HEK293 (cell line): ENCODE results near the gene CHN1.
A peak's percentile ranks its signal among the peaks of the same experiment; 100 is the strongest.

Experiments used
- EGR2 ChIP-seq: fragments of 450-650 bp; formaldehyde crosslinking; IDR thresholded peaks from 2 replicates; pipeline ENCODE4 v1.5.1; 2016; ENCODE audit warnings: low read depth, missing biosample characterization, missing genetic modification characterization
- KLF1 ChIP-seq: fragments of 450-650 bp; formaldehyde crosslinking; IDR thresholded peaks from 2 replicates; pipeline ENCODE4 v1.5.1; 2016; ENCODE audit warnings: missing biosample characterization, missing genetic modification characterization
- KLF9 ChIP-seq: fragments of 450-650 bp; formaldehyde crosslinking; IDR thresholded peaks from 2 replicates; pipeline ENCODE4 v1.5.1; 2016; ENCODE audit warnings: missing biosample characterization, missing genetic modification characterization, low read depth
- OSR2 ChIP-seq: fragments of 450-650 bp; formaldehyde crosslinking; IDR thresholded peaks from 2 replicates; pipeline ENCODE4 v1.5.1; 2016; ENCODE audit warnings: missing biosample characterization, missing genetic modification characterization
- YY2 ChIP-seq: fragments of 450-650 bp; formaldehyde crosslinking; IDR thresholded peaks from 2 replicates; pipeline ENCODE4 v1.5.1; 2016; ENCODE audit warnings: missing biosample characterization, missing genetic modification characterization
- ZFP69B ChIP-seq: fragments of 450-650 bp; formaldehyde crosslinking; IDR thresholded peaks from 2 replicates; pipeline ENCODE4 v1.5.1; 2016; ENCODE audit warnings: missing biosample characterization, missing genetic modification characterization
- ZNF140 ChIP-seq: fragments of 450-650 bp; formaldehyde crosslinking; IDR thresholded peaks from 2 replicates; pipeline ENCODE4 v1.5.1; 2016; ENCODE audit warnings: missing biosample characterization, missing genetic modification characterization
- ZNF155 ChIP-seq: fragments of 450-650 bp; formaldehyde crosslinking; IDR thresholded peaks from 2 replicates; pipeline ENCODE4 v1.5.1; 2016; ENCODE audit warnings: missing biosample characterization, missing genetic modification characterization
- ZNF169 ChIP-seq: fragments of 450-650 bp; formaldehyde crosslinking; IDR thresholded peaks from 2 replicates; pipeline ENCODE4 v1.5.1; 2016; ENCODE audit warnings: missing biosample characterization, missing genetic modification characterization
- ZNF239 ChIP-seq: fragments of 450-650 bp; formaldehyde crosslinking; IDR thresholded peaks from 2 replicates; pipeline ENCODE4 v1.5.1; 2016; ENCODE audit warnings: missing biosample characterization, missing genetic modification characterization
- ZNF248 ChIP-seq: fragments of 450-650 bp; formaldehyde crosslinking; IDR thresholded peaks from 2 replicates; pipeline ENCODE4 v1.5.1; 2017; ENCODE audit warnings: missing biosample characterization, missing genetic modification characterization
- ZNF302 ChIP-seq: fragments of 450-650 bp; formaldehyde crosslinking; IDR thresholded peaks from 2 replicates; pipeline ENCODE4 v1.5.1; 2016; ENCODE audit warnings: missing biosample characterization, missing genetic modification characterization, low read depth
- ZNF366 ChIP-seq: fragments of 450-650 bp; formaldehyde crosslinking; conservative IDR thresholded peaks from 2 replicates; pipeline ENCODE4 v1.5.1; 2016; ENCODE audit warnings: missing biosample characterization, missing genetic modification characterization
- ZNF404 ChIP-seq: fragments of 450-650 bp; formaldehyde crosslinking; IDR thresholded peaks from 2 replicates; pipeline ENCODE4 v1.5.1; 2017; ENCODE audit warnings: missing biosample characterization, missing genetic modification characterization
- ZNF529 ChIP-seq: fragments of 450-650 bp; formaldehyde crosslinking; IDR thresholded peaks from 2 replicates; pipeline ENCODE4 v1.5.1; 2017; ENCODE audit warnings: missing genetic modification characterization, missing biosample characterization; ENCODE audit not compliant: insufficient replicate concordance
- ZNF549 ChIP-seq: fragments of 450-650 bp; IDR thresholded peaks from 2 replicates; pipeline ENCODE4 v1.5.1; 2018; ENCODE audit warnings: missing biosample characterization, missing genetic modification characterization, mild to moderate bottlenecking, inconsistent platforms, moderate library complexity
- ZNF560 ChIP-seq: fragments of 450-650 bp; formaldehyde crosslinking; IDR thresholded peaks from 2 replicates; pipeline ENCODE4 v1.5.1; 2017; ENCODE audit warnings: missing biosample characterization, missing genetic modification characterization, borderline replicate concordance
- ZNF585B ChIP-seq: fragments of 450-650 bp; formaldehyde crosslinking; IDR thresholded peaks from 2 replicates; pipeline ENCODE4 v1.5.1; 2016; ENCODE audit warnings: missing biosample characterization, missing genetic modification characterization
- ZNF623 ChIP-seq: fragments of 450-650 bp; formaldehyde crosslinking; IDR thresholded peaks from 2 replicates; pipeline ENCODE4 v1.5.1; 2016; ENCODE audit warnings: missing biosample characterization, missing genetic modification characterization
- ZNF776 ChIP-seq: fragments of 450-650 bp; formaldehyde crosslinking; IDR thresholded peaks from 2 replicates; pipeline ENCODE4 v1.5.0; 2017; ENCODE audit warnings: missing biosample characterization, missing genetic modification characterization, borderline replicate concordance
- TF ChIP-seq, protein P1 (sequence below): fragments of 450-650 bp; formaldehyde crosslinking; IDR thresholded peaks from 2 replicates; pipeline ENCODE4 v1.5.1; 2016; ENCODE audit warnings: missing biosample characterization, missing genetic modification characterization, borderline replicate concordance
- TF ChIP-seq, protein P2 (sequence below): fragments of 450-650 bp; formaldehyde crosslinking; optimal IDR thresholded peaks from 2 replicates; pipeline ENCODE3; 2016; ENCODE audit warnings: missing biosample characterization, mild to moderate bottlenecking, missing genetic modification characterization
- TF ChIP-seq, protein P3 (sequence below): fragments of 450-650 bp; formaldehyde crosslinking; IDR thresholded peaks from 2 replicates; pipeline ENCODE4 v1.5.1; 2016; ENCODE audit warnings: missing biosample characterization, missing genetic modification characterization
- TF ChIP-seq, protein P4 (sequence below): fragments of 450-650 bp; IDR thresholded peaks from 2 replicates; pipeline ENCODE4 v1.5.1; 2018; ENCODE audit warnings: missing biosample characterization, missing genetic modification characterization
- TF ChIP-seq, protein P5 (sequence below): fragments of 450-650 bp; formaldehyde crosslinking; IDR thresholded peaks from 2 replicates; pipeline ENCODE4 v1.5.1; 2016; ENCODE audit warnings: missing biosample characterization, missing genetic modification characterization, low read depth
- TF ChIP-seq, protein P6 (sequence below): fragments of 450-650 bp; formaldehyde crosslinking; IDR thresholded peaks from 2 replicates; pipeline ENCODE4 v1.5.1; 2017; ENCODE audit warnings: missing biosample characterization, missing genetic modification characterization

Gene CHN1

DNA sequence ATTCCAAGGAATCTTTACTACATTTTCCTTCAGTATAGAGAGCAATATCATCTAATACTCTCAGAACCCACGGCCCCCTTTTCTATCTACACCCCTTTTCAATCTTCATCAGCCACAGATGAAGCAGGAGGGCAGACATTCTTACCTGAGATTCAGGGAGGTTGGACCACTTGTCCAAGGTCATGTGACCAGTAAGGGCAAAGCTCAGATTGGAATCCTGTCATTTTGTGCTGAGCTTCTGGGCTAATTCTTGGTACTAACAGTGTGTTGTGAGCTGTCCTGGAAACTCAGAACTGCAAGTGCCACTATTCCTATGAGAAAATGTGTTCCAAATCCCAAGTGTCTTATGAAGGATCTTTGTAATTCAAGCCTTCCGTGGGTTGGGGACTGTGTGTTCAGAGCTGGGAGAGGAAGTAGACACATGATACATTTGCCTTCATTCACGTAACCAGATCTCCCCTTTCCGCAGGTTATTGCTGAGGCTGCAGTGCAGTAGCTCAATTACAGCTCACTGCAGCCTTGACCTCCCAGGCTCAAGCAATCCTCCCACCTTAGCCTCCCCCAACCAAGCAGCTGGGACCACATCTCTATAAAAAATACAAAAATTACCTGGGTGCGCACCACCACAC is 244.2 kb downstream of the CHN1 start (continued):
- TF ChIP-seq, protein P1, sequence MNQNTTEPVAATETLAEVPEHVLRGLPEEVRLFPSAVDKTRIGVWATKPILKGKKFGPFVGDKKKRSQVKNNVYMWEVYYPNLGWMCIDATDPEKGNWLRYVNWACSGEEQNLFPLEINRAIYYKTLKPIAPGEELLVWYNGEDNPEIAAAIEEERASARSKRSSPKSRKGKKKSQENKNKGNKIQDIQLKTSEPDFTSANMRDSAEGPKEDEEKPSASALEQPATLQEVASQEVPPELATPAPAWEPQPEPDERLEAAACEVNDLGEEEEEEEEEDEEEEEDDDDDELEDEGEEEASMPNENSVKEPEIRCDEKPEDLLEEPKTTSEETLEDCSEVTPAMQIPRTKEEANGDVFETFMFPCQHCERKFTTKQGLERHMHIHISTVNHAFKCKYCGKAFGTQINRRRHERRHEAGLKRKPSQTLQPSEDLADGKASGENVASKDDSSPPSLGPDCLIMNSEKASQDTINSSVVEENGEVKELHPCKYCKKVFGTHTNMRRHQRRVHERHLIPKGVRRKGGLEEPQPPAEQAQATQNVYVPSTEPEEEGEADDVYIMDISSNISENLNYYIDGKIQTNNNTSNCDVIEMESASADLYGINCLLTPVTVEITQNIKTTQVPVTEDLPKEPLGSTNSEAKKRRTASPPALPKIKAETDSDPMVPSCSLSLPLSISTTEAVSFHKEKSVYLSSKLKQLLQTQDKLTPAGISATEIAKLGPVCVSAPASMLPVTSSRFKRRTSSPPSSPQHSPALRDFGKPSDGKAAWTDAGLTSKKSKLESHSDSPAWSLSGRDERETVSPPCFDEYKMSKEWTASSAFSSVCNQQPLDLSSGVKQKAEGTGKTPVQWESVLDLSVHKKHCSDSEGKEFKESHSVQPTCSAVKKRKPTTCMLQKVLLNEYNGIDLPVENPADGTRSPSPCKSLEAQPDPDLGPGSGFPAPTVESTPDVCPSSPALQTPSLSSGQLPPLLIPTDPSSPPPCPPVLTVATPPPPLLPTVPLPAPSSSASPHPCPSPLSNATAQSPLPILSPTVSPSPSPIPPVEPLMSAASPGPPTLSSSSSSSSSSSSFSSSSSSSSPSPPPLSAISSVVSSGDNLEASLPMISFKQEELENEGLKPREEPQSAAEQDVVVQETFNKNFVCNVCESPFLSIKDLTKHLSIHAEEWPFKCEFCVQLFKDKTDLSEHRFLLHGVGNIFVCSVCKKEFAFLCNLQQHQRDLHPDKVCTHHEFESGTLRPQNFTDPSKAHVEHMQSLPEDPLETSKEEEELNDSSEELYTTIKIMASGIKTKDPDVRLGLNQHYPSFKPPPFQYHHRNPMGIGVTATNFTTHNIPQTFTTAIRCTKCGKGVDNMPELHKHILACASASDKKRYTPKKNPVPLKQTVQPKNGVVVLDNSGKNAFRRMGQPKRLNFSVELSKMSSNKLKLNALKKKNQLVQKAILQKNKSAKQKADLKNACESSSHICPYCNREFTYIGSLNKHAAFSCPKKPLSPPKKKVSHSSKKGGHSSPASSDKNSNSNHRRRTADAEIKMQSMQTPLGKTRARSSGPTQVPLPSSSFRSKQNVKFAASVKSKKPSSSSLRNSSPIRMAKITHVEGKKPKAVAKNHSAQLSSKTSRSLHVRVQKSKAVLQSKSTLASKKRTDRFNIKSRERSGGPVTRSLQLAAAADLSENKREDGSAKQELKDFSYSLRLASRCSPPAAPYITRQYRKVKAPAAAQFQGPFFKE (tag by site-specific recombination), result no peak
- no peak for TF ChIP-seq ZNF239 (tag by site-specific recombination)
- peak; percentile 39; the same call in 1 of the 2 replicates for TF ChIP-seq EGR2 (tag by site-specific recombination)
- TF ChIP-seq, protein P2, sequence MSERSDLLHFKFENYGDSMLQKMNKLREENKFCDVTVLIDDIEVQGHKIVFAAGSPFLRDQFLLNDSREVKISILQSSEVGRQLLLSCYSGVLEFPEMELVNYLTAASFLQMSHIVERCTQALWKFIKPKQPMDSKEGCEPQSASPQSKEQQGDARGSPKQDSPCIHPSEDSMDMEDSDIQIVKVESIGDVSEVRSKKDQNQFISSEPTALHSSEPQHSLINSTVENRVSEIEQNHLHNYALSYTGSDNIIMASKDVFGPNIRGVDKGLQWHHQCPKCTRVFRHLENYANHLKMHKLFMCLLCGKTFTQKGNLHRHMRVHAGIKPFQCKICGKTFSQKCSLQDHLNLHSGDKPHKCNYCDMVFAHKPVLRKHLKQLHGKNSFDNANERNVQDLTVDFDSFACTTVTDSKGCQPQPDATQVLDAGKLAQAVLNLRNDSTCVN (tag by site-specific recombination), result no peak
- TF ChIP-seq OSR2, result peak; percentile 51; the same call in 1 of the 2 replicates
- no peak for TF ChIP-seq ZNF248
- TF ChIP-seq, protein P3, sequence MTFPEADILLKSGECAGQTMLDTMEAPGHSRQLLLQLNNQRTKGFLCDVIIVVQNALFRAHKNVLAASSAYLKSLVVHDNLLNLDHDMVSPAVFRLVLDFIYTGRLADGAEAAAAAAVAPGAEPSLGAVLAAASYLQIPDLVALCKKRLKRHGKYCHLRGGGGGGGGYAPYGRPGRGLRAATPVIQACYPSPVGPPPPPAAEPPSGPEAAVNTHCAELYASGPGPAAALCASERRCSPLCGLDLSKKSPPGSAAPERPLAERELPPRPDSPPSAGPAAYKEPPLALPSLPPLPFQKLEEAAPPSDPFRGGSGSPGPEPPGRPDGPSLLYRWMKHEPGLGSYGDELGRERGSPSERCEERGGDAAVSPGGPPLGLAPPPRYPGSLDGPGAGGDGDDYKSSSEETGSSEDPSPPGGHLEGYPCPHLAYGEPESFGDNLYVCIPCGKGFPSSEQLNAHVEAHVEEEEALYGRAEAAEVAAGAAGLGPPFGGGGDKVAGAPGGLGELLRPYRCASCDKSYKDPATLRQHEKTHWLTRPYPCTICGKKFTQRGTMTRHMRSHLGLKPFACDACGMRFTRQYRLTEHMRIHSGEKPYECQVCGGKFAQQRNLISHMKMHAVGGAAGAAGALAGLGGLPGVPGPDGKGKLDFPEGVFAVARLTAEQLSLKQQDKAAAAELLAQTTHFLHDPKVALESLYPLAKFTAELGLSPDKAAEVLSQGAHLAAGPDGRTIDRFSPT (tag by site-specific recombination), result no peak
- no peak for TF ChIP-seq KLF1 (tag by site-specific recombination)
- TF ChIP-seq ZNF155 (tag by site-specific recombination), result no peak
- no peak for TF ChIP-seq YY2 (tag by site-specific recombination)
- no peak for TF ChIP-seq ZNF549 (tag by site-specific recombination)
- TF ChIP-seq ZNF623, result no peak
- TF ChIP-seq, protein P4, sequence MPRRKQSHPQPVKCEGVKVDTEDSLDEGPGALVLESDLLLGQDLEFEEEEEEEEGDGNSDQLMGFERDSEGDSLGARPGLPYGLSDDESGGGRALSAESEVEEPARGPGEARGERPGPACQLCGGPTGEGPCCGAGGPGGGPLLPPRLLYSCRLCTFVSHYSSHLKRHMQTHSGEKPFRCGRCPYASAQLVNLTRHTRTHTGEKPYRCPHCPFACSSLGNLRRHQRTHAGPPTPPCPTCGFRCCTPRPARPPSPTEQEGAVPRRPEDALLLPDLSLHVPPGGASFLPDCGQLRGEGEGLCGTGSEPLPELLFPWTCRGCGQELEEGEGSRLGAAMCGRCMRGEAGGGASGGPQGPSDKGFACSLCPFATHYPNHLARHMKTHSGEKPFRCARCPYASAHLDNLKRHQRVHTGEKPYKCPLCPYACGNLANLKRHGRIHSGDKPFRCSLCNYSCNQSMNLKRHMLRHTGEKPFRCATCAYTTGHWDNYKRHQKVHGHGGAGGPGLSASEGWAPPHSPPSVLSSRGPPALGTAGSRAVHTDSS (tag by site-specific recombination), result no peak
- TF ChIP-seq ZNF404, result no peak
- no peak for TF ChIP-seq ZFP69B (tag by site-specific recombination)
- no peak for TF ChIP-seq ZNF366 (tag by site-specific recombination)
- no peak for TF ChIP-seq KLF9 (tag by site-specific recombination)
- no peak for TF ChIP-seq ZNF585B
- TF ChIP-seq, protein P5, sequence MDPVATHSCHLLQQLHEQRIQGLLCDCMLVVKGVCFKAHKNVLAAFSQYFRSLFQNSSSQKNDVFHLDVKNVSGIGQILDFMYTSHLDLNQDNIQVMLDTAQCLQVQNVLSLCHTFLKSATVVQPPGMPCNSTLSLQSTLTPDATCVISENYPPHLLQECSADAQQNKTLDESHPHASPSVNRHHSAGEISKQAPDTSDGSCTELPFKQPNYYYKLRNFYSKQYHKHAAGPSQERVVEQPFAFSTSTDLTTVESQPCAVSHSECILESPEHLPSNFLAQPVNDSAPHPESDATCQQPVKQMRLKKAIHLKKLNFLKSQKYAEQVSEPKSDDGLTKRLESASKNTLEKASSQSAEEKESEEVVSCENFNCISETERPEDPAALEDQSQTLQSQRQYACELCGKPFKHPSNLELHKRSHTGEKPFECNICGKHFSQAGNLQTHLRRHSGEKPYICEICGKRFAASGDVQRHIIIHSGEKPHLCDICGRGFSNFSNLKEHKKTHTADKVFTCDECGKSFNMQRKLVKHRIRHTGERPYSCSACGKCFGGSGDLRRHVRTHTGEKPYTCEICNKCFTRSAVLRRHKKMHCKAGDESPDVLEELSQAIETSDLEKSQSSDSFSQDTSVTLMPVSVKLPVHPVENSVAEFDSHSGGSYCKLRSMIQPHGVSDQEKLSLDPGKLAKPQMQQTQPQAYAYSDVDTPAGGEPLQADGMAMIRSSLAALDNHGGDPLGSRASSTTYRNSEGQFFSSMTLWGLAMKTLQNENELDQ (tag by site-specific recombination), result no peak
- TF ChIP-seq ZNF776, result no peak
- no peak for TF ChIP-seq ZNF529 (tag by site-specific recombination)
- no peak for TF ChIP-seq ZNF140 (tag by site-specific recombination)
- no peak for TF ChIP-seq ZNF560 (tag by site-specific recombination)
- TF ChIP-seq, protein P6, sequence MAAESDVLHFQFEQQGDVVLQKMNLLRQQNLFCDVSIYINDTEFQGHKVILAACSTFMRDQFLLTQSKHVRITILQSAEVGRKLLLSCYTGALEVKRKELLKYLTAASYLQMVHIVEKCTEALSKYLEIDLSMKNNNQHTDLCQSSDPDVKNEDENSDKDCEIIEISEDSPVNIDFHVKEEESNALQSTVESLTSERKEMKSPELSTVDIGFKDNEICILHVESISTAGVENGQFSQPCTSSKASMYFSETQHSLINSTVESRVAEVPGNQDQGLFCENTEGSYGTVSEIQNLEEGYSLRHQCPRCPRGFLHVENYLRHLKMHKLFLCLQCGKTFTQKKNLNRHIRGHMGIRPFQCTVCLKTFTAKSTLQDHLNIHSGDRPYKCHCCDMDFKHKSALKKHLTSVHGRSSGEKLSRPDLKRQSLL (tag by site-specific recombination), result no peak
- TF ChIP-seq ZNF302 (tag by site-specific recombination), result no peak
- no peak for TF ChIP-seq ZNF169 (tag by site-specific recombination)
